PC-3 (cell line): ENCODE results near the gene ANKDD1A. TPM values are rescaled to one million over a fixed set of nuclear protein-coding genes. Genes with fewer than 3 reads are reported as not detected.

Source experiments
- ATAC-seq: fragments of 200-7000 bp; cut with Tn5 transposase; 2 replicates; pipeline ENCODE4 v1.9.1; 2020; ENCODE audit warnings: mild to moderate bottlenecking, moderate library complexity
- BruUV-seq: library from RNA; stranded (reverse); fragments of 400-500 nt; replicated peaks from 2 replicates; lab custom pipeline; 2021; lab: Mats Ljungman, UMichigan
- CTCF ChIA-PET: fragments of 300-600 bp; sonication (Branson Sonifier 250); formaldehyde crosslinking; loops from one replicate; lab custom pipeline; 2022; ENCODE audit warnings: antibody characterized with exemption; lab: Charles Lee
- POLR2A ChIA-PET: fragments of 300-600 bp; sonication (Branson Sonifier 250); formaldehyde crosslinking; loops from one replicate; lab custom pipeline; 2022; ENCODE audit warnings: antibody characterized with exemption; ENCODE audit not compliant: unreplicated experiment; lab: Charles Lee
- DNase-seq: peaks from one replicate; pipeline ENCODE4 v3.0.0-alpha.2; 2015
- H2AFZ ChIP-seq: fragments of 300-600 bp; sonication (generic); 2 replicates; pipeline ENCODE4 v1.6.0; 2016; ENCODE audit warnings: antibody characterized with exemption, low read length
- H3F3A ChIP-seq: fragments of 300-600 bp; sonication (generic); one replicate; pipeline ENCODE4 v1.6.0; 2017; ENCODE audit warnings: antibody characterized with exemption, low read length, control low read depth, mild to moderate bottlenecking; ENCODE audit not compliant: unreplicated experiment
- H3K27ac ChIP-seq: fragments of 300-600 bp; sonication (generic); 2 replicates; pipeline ENCODE4 v1.5.1; 2016; ENCODE audit warnings: mild to moderate bottlenecking, low read length
- H3K27me3 ChIP-seq: fragments of 300-600 bp; sonication (generic); 2 replicates; pipeline ENCODE4 v1.6.1; 2016; ENCODE audit warnings: low read length, mixed read lengths
- H3K36me3 ChIP-seq: fragments of 300-600 bp; sonication (generic); 2 replicates; pipeline ENCODE4 v1.6.1; 2016; ENCODE audit warnings: low read depth, mixed run types, low read length, mixed read lengths
- H3K4me1 ChIP-seq: fragments of 300-600 bp; sonication (generic); 2 replicates; pipeline ENCODE4 v1.5.1; 2016; ENCODE audit warnings: low read length; ENCODE audit not compliant: insufficient read depth
- H3K4me2 ChIP-seq: fragments of 300-600 bp; sonication (generic); 2 replicates; pipeline ENCODE4 v1.6.0; 2016; ENCODE audit warnings: low read length
- H3K4me3 ChIP-seq: fragments of 300-600 bp; sonication (generic); 2 replicates; pipeline ENCODE4 v1.5.1; 2016; ENCODE audit warnings: mild to moderate bottlenecking, low read length, mixed read lengths
- H3K79me2 ChIP-seq: fragments of 300-600 bp; sonication (generic); 2 replicates; pipeline ENCODE4 v1.6.1; 2017; ENCODE audit warnings: low read length, mixed read lengths
- H3K9ac ChIP-seq: fragments of 300-600 bp; sonication (generic); 2 replicates; pipeline ENCODE4 v1.6.0; 2016; ENCODE audit warnings: mild to moderate bottlenecking, low read length
- H3K9me2 ChIP-seq: fragments of 300-600 bp; sonication (generic); replicated peaks from 2 replicates; pipeline ENCODE4 v1.6.1; 2016; ENCODE audit warnings: mixed run types, low read length, mixed read lengths
- H3K9me3 ChIP-seq: fragments of 300-600 bp; sonication (generic); 2 replicates; pipeline ENCODE4 v1.6.1; 2016; ENCODE audit warnings: low read length, mixed read lengths
- H4K20me1 ChIP-seq: fragments of 300-600 bp; sonication (generic); 2 replicates; pipeline ENCODE4 v1.6.1; 2016; ENCODE audit warnings: low read length, mixed read lengths
- EZH2 ChIP-seq: fragments of 300-600 bp; sonication (generic); IDR thresholded peaks from one replicate; pipeline ENCODE4 v1.6.1; 2017; ENCODE audit warnings: antibody characterized with exemption, mild to moderate bottlenecking, low read length; ENCODE audit not compliant: unreplicated experiment
- EZH2phosphoT487 ChIP-seq: fragments of 300-600 bp; sonication (generic); IDR thresholded peaks from 2 replicates; pipeline ENCODE4 v1.6.1; 2018; ENCODE audit warnings: mild to moderate bottlenecking, antibody characterized with exemption, low read length, borderline replicate concordance
- intact Hi-C: fragments of 100-400 bp; cut with micrococcal nuclease; formaldehyde crosslinking; loops from 2 replicates; pipeline ENCODE4 v1.9.0; 2023
- total RNA-seq: library from RNA; depleted of rRNA; stranded (reverse); fragments of >200 nt; gene quantifications from 2 replicates; pipeline ENCODE4 v1.2.3, GENCODE V29; 2014
- TF ChIP-seq, protein P1 (sequence below): fragments of 300-600 bp; sonication (generic); conservative IDR thresholded peaks from 2 replicates; pipeline ENCODE4 v1.5.1; 2017; ENCODE audit warnings: antibody characterized with exemption, low read depth, mild to moderate bottlenecking, low read length

Gene ANKDD1A
- total RNA-seq, 1 experiment from 2014 or later, result 8.9 TPM

DNA sequence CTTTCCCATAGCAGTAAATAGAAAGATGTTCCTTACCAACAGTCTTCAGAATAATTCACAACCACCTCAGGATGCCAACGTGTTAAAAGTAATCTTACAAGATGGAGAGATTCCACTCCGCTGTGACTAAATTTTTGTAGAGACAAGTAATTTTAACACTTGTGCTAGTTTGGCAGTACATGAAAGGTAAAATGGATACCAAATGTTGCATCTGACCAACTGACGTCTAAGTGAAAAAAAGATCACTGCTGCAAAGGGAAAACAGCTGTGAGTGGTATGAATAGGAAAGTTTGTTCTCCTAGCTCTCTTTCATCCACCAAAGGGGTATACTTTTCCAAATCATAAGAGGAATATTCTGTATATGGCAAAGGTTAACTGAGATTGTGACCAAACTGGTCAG lies 75.4 kb downstream of the ANKDD1A start:
- TF ChIP-seq EZH2, result no peak
- no peak for TF ChIP-seq EZH2phosphoT487
- TF ChIP-seq, protein P1, sequence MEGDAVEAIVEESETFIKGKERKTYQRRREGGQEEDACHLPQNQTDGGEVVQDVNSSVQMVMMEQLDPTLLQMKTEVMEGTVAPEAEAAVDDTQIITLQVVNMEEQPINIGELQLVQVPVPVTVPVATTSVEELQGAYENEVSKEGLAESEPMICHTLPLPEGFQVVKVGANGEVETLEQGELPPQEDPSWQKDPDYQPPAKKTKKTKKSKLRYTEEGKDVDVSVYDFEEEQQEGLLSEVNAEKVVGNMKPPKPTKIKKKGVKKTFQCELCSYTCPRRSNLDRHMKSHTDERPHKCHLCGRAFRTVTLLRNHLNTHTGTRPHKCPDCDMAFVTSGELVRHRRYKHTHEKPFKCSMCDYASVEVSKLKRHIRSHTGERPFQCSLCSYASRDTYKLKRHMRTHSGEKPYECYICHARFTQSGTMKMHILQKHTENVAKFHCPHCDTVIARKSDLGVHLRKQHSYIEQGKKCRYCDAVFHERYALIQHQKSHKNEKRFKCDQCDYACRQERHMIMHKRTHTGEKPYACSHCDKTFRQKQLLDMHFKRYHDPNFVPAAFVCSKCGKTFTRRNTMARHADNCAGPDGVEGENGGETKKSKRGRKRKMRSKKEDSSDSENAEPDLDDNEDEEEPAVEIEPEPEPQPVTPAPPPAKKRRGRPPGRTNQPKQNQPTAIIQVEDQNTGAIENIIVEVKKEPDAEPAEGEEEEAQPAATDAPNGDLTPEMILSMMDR, result no peak
- Histone ChIP-seq H3K79me2 (peaks cover 55% of the 10 kb centered on the region), H2AFZ (no peak overlapping the region), H3K4me3 (no peak overlapping the region), H3K9me3 (no peaks in the 10 kb centered on the region), H3F3A (no peaks in the 10 kb centered on the region), H3K4me2 (peak overlapping the region; percentile 47), H3K27me3 (no peaks in the 10 kb centered on the region), H3K36me3 (no peaks in the 10 kb centered on the region), H4K20me1 (no peaks in the 10 kb centered on the region), H3K9me2 (no peaks in the 10 kb centered on the region), H3K27ac (no peak overlapping the region), H3K4me1 (peaks cover 32% of the 10 kb centered on the region), H3K9ac (no peak overlapping the region)
- intact Hi-C loops, result loop anchor here (5.0 kb wide), 1 partner anchor 40 kb away; the partner anchor contains the start of gene MTFMT
- POLR2A ChIA-PET, result no interaction called here
- ATAC-seq (no peak), DNase-seq (no peak)
- CTCF ChIA-PET, result no interaction called here
- no TSS peak for BruUV-seq

- H3K27me3 ChIP-seq, result no peaks in the 10 kb centered on the region
- ATAC-seq, result peak; percentile 88
- ChIA-PET CTCF (interaction anchor here (0.5 kb wide), 1 partner anchor 33 kb away, joined by 4 read pairs; no protein-coding TSS in a partner anchor), POLR2A (no interaction called here)
- H3K4me1 ChIP-seq, result peaks cover 32% of the 10 kb centered on the region
- peaks cover 48% of the 10 kb centered on the region for H3K79me2 ChIP-seq
- no TSS peak for BruUV-seq
- H3K9me3 ChIP-seq, result no peaks in the 10 kb centered on the region
- no peaks in the 10 kb centered on the region for H3F3A ChIP-seq
- H2AFZ ChIP-seq, result peak within 1 kb of the TSS; percentile 98
- TF ChIP-seq, protein P1, result no peak
- 0 out of 2 replicates have a peak, but pooled peaks have one; percentile 54 for TF ChIP-seq EZH2phosphoT487
- H3K4me2 ChIP-seq, result peak within 1 kb of the TSS; percentile 96
- no peaks in the 10 kb centered on the region for H4K20me1 ChIP-seq
- DNase-seq, result peak; percentile 87
- H3K36me3 ChIP-seq, result no peaks in the 10 kb centered on the region
- H3K4me3 ChIP-seq, result peak within 1 kb of the TSS; percentile 97
- peak within 1 kb of the TSS; percentile 91 for H3K9ac ChIP-seq
- no peaks in the 10 kb centered on the region for H3K9me2 ChIP-seq
- intact Hi-C loops, result loop anchor here (5.0 kb wide), 1 partner anchor 38 kb away; the partner anchor contains the start of gene MTFMT
- peak within 1 kb of the TSS; percentile 43; the same call in 1 of the 2 replicates for H3K27ac ChIP-seq
Measured at GRCh38 chr15:64989416-64990167, 77.9 kb downstream of the ANKDD1A start, which contains the start of gene SPG21. TSS of gene SPG21 (minus strand) at chr15:64989914. CDS start at chr15:64983569, 6,345 bp downstream.

DNA sequence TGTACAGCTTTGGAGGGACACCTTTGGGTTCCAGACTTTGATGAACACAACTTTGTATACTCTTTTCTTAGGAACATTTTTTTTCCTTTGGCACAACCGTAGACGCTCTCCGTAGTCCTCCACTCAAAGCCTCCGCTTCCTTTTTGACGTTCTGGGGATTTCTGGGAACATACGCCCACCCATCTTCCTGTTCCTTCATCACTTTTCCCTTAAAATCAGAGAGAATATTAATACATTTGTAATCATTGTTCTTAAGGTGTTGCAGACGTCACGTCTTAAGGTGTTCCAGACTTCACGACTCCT lies 78.4 kb downstream of the ANKDD1A start:
- peaks cover 28% of the 10 kb centered on the region for H3K4me1 ChIP-seq
- peak overlapping the region; percentile 96 for H3K4me2 ChIP-seq
- TF ChIP-seq EZH2phosphoT487 (no peak), EZH2 (no peak)
- TF ChIP-seq, protein P1, result no peak
- no peaks in the 10 kb centered on the region for H3K9me2 ChIP-seq
- no peaks in the 10 kb centered on the region for H4K20me1 ChIP-seq
- no peak overlapping the region for H3K27ac ChIP-seq
- POLR2A ChIA-PET, result no interaction called here
- H3K79me2 ChIP-seq, result peaks cover 44% of the 10 kb centered on the region
- H3K27me3 ChIP-seq, result no peaks in the 10 kb centered on the region
- BruUV-seq, result TSS peak; percentile 88
- H2AFZ ChIP-seq, result peak overlapping the region; percentile 96
- ATAC-seq (no peak), DNase-seq (no peak)
- intact Hi-C loops, result no loop called here
- no peaks in the 10 kb centered on the region for H3K36me3 ChIP-seq
- H3K9me3 ChIP-seq, result no peaks in the 10 kb centered on the region
- CTCF ChIA-PET, result no interaction called here
- peak overlapping the region; percentile 33; the same call in 1 of the 2 replicates for H3K9ac ChIP-seq
- peak overlapping the region; percentile 97 for H3K4me3 ChIP-seq
- no peaks in the 10 kb centered on the region for H3F3A ChIP-seq
